ENCODE results near the gene SLC22A14. TPM values are rescaled to one million over a fixed set of nuclear protein-coding genes. Genes with fewer than 3 reads are reported as not detected.
A peak's percentile ranks its signal among the peaks of the same experiment; 100 is the strongest.

Gene SLC22A14
- total RNA-seq, 1 donor: 0.86 TPM

DNA sequence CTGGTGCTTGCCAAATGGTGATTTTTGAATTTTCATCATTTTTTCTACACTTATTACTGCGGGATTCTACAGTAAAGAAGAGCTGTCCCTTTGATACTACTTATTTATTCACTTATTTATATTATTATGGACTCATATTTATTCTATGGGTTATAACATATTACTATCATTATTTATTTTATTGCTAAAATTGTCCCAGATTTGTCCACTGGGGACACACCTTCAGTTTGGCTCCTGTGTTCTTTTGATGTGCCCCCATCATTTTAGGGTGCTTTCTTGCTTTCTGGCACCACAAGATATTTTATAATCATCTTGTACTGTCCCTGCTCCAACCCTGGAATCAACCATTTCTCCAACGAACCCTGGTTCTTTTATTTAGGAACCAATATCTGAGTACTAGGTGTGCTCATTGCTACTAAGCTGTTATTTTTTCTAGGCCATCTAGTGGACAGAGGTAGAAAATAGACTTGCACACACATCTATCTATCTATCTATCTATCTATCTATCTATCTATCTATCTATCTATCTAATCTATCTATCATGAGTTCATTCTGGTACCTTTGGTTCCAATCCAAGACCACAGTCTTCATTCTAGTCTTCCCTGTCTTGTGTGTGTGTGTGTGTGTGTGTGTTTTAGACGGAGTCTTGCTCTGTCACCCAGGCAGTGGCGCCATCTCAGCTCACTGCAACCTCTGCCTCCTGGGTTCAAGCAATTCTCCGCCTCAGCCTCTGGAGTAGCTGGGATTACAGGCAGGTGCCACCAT, 16.0 kb downstream of the SLC22A14 start:
- peak; percentile 18 for DNase-seq (ENCODE audit: low read depth)
- peak; percentile 50 for TF ChIP-seq CTCF (IDR thresholded peaks at IDR 0.05; ENCODE audit: insufficient read depth, low read depth, low read length)

GRCh38 chr3:38306941-38307340, 24.8 kb downstream of the SLC22A14 start:
- no peak overlapping the region for H3K4me3 ChIP-seq (ENCODE audit: low read depth, low read length)
- no peak for DNase-seq (ENCODE audit: low read depth)
- TF ChIP-seq CTCF (IDR thresholded peaks at IDR 0.05; ENCODE audit: insufficient read depth, low read depth, low read length): no peak

More for the DNA sequence above, 16.0 kb downstream of the SLC22A14 start:
- H3K4me3 ChIP-seq (ENCODE audit: low read depth, low read length): no peak overlapping the region

DNA sequence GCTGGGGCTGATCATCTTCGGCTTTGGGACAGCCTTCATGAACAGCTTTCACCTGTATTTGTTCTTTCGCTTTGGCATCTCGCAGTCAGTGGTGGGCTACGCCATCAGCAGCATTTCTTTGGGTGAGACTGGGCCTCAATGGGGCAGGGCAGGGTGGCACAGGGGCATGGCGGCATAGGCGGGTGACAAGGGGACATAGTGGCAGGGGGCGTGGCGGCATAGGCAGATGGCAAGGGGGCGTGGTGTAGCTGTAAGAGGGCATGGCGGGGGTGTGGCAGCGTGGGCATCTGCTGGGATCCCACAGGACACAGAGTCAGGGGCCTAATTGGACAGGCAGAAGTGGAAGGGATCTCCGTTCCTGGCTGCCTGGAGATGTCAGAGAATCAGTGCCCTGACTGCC, 25.5 kb downstream of the SLC22A14 start:
- TF ChIP-seq CTCF (IDR thresholded peaks at IDR 0.05; ENCODE audit: insufficient read depth, low read depth, low read length): no peak

GRCh38 chr3:38308456-38308855, 26.4 kb downstream of the SLC22A14 start:
- H3K4me3 ChIP-seq (ENCODE audit: low read depth, low read length): no peak overlapping the region
- DNase-seq (ENCODE audit: low read depth): no peak
- no peak for TF ChIP-seq CTCF (IDR thresholded peaks at IDR 0.05; ENCODE audit: insufficient read depth, low read depth, low read length)

More for the DNA sequence above, 25.5 kb downstream of the SLC22A14 start:
- DNase-seq (ENCODE audit: low read depth): no peak
- no peak overlapping the region for H3K4me3 ChIP-seq (ENCODE audit: low read depth, low read length)

DNA sequence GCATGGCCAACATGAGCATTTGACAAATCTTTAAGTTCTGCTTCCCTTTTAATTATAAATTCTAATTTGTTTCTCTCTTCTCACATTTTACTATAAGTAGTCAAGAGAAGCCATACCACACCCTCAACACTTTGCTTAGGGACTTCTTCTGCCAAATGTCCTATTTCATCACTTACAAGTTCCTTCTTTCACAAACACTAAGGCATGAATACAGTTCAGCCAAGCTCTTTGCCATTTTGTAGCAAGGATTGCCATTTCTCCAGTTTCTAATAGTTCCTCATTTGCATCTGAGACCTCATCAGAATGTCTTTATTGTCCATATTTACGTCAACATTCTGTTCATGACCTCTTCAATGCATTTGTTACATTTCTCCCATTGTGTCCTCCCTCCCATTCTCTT, 29.4 kb downstream of the SLC22A14 start:
- no peak for DNase-seq (ENCODE audit: low read depth)
- H3K4me3 ChIP-seq (ENCODE audit: low read depth, low read length): no peak overlapping the region
- no peak for TF ChIP-seq CTCF (IDR thresholded peaks at IDR 0.05; ENCODE audit: insufficient read depth, low read depth, low read length)

DNA sequence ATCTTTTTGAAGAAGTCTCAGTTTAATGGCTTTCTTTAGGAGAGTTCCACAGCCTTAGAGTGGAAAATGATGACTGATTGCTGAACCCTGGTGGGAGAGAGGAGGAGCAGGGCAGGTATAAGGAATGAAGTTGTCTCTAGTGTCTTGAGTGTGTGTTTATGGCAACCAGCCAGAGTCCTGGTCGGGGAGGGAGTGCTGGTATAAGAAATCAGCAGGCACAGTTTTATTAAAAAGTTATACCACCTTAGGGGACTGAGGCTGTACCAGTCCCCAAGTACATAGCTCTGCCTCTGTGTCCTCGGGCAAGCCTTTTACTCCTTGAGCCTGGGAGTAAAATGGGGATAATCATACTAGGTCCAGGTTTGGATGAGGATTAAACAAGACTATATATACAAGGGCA, 29.8 kb downstream of the SLC22A14 start:
- TF ChIP-seq CTCF (IDR thresholded peaks at IDR 0.05; ENCODE audit: insufficient read depth, low read depth, low read length): no peak
- no peak overlapping the region for H3K4me3 ChIP-seq (ENCODE audit: low read depth, low read length)
- no peak for DNase-seq (ENCODE audit: low read depth)

GRCh38 chr3:38312356-38312755, 30.3 kb downstream of the SLC22A14 start:
- no peak overlapping the region for H3K4me3 ChIP-seq (ENCODE audit: low read depth, low read length)
- no peak for TF ChIP-seq CTCF (IDR thresholded peaks at IDR 0.05; ENCODE audit: insufficient read depth, low read depth, low read length)
- DNase-seq (ENCODE audit: low read depth): no peak

Measured in fibroblast of villous mesenchyme (primary cell).